Thyroid gland (tissue), 4 donors: ENCODE data around the gene SLC37A1. TPM values are rescaled to one million over a fixed set of nuclear protein-coding genes. Genes with fewer than 3 reads are reported as not detected.

Experiments
- DNase-seq, 2 donors: peaks; one replicate each; pipeline ENCODE4 v3.0.0-alpha.2; 2019
- H3K27ac ChIP-seq, 3 donors: fragments of 200-600 bp; sonication (generic); 1 replicate in 2 of 3; 2 replicates in 1 of 3; pipeline ENCODE4 v1.5.1; 2016 to 2019; ENCODE audit warnings: mild to moderate bottlenecking in 1 of 3, moderate library complexity in 1 of 3
- H3K27me3 ChIP-seq: fragments of 200-600 bp; sonication (generic); one replicate; pipeline ENCODE4 v1.5.1; 2019
- H3K36me3 ChIP-seq, 2 donors: fragments of 200-600 bp; sonication (generic); one replicate each; pipeline ENCODE4 v1.5.1; 2016 to 2019
- H3K4me1 ChIP-seq, 2 donors: fragments of 200-600 bp; sonication (generic); one replicate each; pipeline ENCODE4 v1.5.1; 2017 to 2019
- H3K4me3 ChIP-seq, 3 donors: fragments of 200-600 bp; sonication (generic); replicated peaks in 1 of 3; 1 replicate in 2 of 3; 2 replicates in 1 of 3; pipeline ENCODE4 v1.5.1; 2016; ENCODE audit warnings: mild to moderate bottlenecking in 1 of 3
- H3K9me3 ChIP-seq: fragments of 200-600 bp; sonication (generic); one replicate; pipeline ENCODE4 v1.5.1; 2017
- CTCF ChIP-seq, 6 experiments: fragments of 200-600 bp in 3 of 6; fragments of 450-650 bp in 3 of 6; sonication (generic) in 3 of 6; IDR thresholded peaks; one replicate each; pipeline ENCODE4 v1.5.1; 2016 to 2019; ENCODE audit warnings: antibody characterized with exemption in 6 of 6, mild to moderate bottlenecking in 2 of 6, inconsistent platforms in 1 of 6, moderate library complexity in 1 of 6
- POLR2A ChIP-seq, 2 donors: fragments of 450-650 bp; IDR thresholded peaks; one replicate each; pipeline ENCODE4 v1.6.1; 2017; ENCODE audit warnings: antibody characterized with exemption in 2 of 2, mild to moderate bottlenecking in 2 of 2, moderate library complexity in 1 of 2
- WGBS, 2 donors: methylation state at CpG; one replicate each; pipeline ENCODE4 v1.1.5; 2017; 5-methylcytosine and 5-hydroxymethylcytosine counted together
- intact Hi-C: fragments of 100-400 bp; cut with DNase I; formaldehyde crosslinking; loops from one replicate; pipeline ENCODE4 v1.15.1; 2023
- total RNA-seq, 4 donors: library from RNA; depleted of rRNA; stranded (reverse); fragments of >200 nt; gene quantifications; one replicate each; pipeline ENCODE4 v1.2.3, GENCODE V29; 2016

Gene SLC37A1
- total RNA-seq, 4 donors from 2014 or later: 26.1 to 37.9 (median 34.9) TPM

GRCh38 chr21:42547001-42547905 is 33.6 kb downstream of the SLC37A1 start:
- no peak overlapping the region for H3K4me3 ChIP-seq
- no peak for TF ChIP-seq CTCF (IDR thresholded peaks at IDR 0.05)
- TF ChIP-seq POLR2A (IDR thresholded peaks at IDR 0.05): no peak
- peaks cover 50 to 52% of the 10 kb centered on the region in 2 donors for H3K36me3 ChIP-seq
- H3K4me1 ChIP-seq: no peaks in the 10 kb centered on the region
- H3K27ac ChIP-seq: no peak overlapping the region
- 93 to 94% methylated on average over 22 to 27 of the region's 27 CpGs for WGBS, 2 donors
- DNase-seq: no peak
- intact Hi-C loops: no loop called here
- no peaks in the 10 kb centered on the region for H3K9me3 ChIP-seq
- no peaks in the 10 kb centered on the region for H3K27me3 ChIP-seq

DNA sequence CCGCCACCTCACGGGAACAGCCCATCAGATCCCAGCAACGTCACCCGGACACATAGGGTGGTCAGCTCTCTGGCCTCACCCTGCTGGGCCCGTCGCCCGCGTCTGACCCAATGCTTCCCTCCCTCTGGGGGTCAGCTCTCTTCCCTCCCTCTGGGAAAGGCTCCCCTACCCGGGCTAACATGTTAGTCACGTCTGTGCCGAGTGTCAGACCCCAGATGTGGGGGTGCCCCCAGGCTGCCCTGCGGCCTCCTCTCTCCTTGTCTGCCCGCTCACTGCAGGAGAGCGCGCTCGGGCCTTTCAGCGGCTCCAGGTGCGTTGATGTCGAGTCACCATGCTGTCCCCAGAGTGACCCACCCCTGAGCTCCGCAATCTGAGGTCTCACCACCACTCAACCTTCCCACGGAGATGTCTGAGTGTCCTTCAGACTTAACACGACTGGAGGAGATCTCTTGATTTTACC is 34.3 kb downstream of the SLC37A1 start:
- WGBS, 2 donors: 95 to 96% methylated on average over 16 to 22 of the region's 22 CpGs
- no peak overlapping the region for H3K27ac ChIP-seq
- no peaks in the 10 kb centered on the region for H3K27me3 ChIP-seq
- H3K4me1 ChIP-seq: no peaks in the 10 kb centered on the region
- DNase-seq: no peak
- intact Hi-C loops: no loop called here
- peaks cover 43 to 46% of the 10 kb centered on the region in 2 donors for H3K36me3 ChIP-seq
- H3K9me3 ChIP-seq: no peaks in the 10 kb centered on the region
- TF ChIP-seq CTCF (IDR thresholded peaks at IDR 0.05): no peak
- no peak for TF ChIP-seq POLR2A (IDR thresholded peaks at IDR 0.05)
- H3K4me3 ChIP-seq: no peak overlapping the region

- TF ChIP-seq POLR2A (IDR thresholded peaks at IDR 0.05) (no peak), CTCF (IDR thresholded peaks at IDR 0.05) (no peak)
- intact Hi-C loops: no loop called here
- H3K4me3 ChIP-seq: no peak overlapping the region
- H3K27ac ChIP-seq: no peak overlapping the region
- no peaks in the 10 kb centered on the region for H3K27me3 ChIP-seq
- peaks cover 34 to 40% of the 10 kb centered on the region in 2 donors for H3K36me3 ChIP-seq
- H3K9me3 ChIP-seq: no peaks in the 10 kb centered on the region
- H3K4me1 ChIP-seq: no peaks in the 10 kb centered on the region
- no peak for DNase-seq
- 84 to 91% methylated on average over 20 of the region's 21 CpGs for WGBS, 2 donors
These were observed 35.2 kb downstream of the SLC37A1 start for GRCh38 chr21:42548687-42549406.

DNA sequence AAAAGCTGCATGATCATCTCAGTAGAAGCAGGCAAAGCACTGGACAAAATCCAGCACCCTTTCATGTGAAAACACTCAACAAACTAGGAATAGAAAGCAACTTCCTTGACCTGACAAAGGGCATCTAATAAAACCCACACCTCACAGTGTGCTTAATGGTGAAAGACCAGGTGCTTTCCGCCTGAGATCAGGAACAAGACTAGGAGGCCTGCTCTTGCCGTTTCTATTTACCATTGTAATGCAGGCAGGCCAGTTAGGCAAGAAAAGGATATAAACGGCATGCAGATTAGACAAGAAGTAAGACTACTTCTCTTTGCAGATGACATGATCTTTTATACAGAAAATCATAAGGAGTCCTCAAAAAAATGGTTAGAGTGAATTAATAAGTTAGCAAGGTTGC is 37.2 kb downstream of the SLC37A1 start:
- peak in 1 of 2 donors; percentile 27 for DNase-seq
- 57 to 65% methylated on average over 3 of the region's 3 CpGs for WGBS, 2 donors
- Histone ChIP-seq H3K4me1 (no peaks in the 10 kb centered on the region), H3K4me3 (no peak overlapping the region), H3K27ac (no peak overlapping the region), H3K36me3 (peaks cover 30 to 39% of the 10 kb centered on the region in 2 donors), H3K27me3 (no peaks in the 10 kb centered on the region), H3K9me3 (no peaks in the 10 kb centered on the region)
- intact Hi-C loops: no loop called here
- TF ChIP-seq POLR2A (IDR thresholded peaks at IDR 0.05) (no peak), CTCF (IDR thresholded peaks at IDR 0.05) (no peak)
